GM23338 (cell line): ENCODE results near the gene CPTP. TPM values are rescaled to one million over a fixed set of nuclear protein-coding genes. Genes with fewer than 3 reads are reported as not detected.

Source experiments
- ATAC-seq: fragments of 200-7000 bp; cut with Tn5 transposase; 3 replicates; pipeline ENCODE4 v1.9.1; 2020
- DNase-seq: peaks from one replicate; pipeline ENCODE4 v3.0.0-alpha.2; 2015; ENCODE audit warnings: low spot score
- H2AFZ ChIP-seq: fragments of 200-600 bp; sonication (generic); 2 replicates; pipeline ENCODE4 v1.8.0; 2016; ENCODE audit warnings: antibody characterized with exemption, mild to moderate bottlenecking, moderate library complexity
- H3F3A ChIP-seq: fragments of 200-600 bp; sonication (generic); replicated peaks from 2 replicates; pipeline ENCODE4 v1.8.0; 2017; ENCODE audit warnings: antibody characterized with exemption, mixed run types, low read depth
- H3K27ac ChIP-seq: fragments of 200-600 bp; sonication (generic); 2 replicates; pipeline ENCODE4 v1.6.1; 2016; ENCODE audit warnings: low read depth
- H3K27me3 ChIP-seq: fragments of 200-600 bp; sonication (generic); 2 replicates; pipeline ENCODE4 v1.8.0; 2016; ENCODE audit warnings: mild to moderate bottlenecking, mixed run types, moderate library complexity; ENCODE audit not compliant: insufficient read depth
- H3K36me3 ChIP-seq: fragments of 200-600 bp; sonication (generic); 2 replicates; pipeline ENCODE4 v1.8.0; 2016; ENCODE audit warnings: mild to moderate bottlenecking; ENCODE audit not compliant: insufficient read depth
- H3K4me1 ChIP-seq: fragments of 200-600 bp; sonication (generic); 2 replicates; pipeline ENCODE4 v1.8.0; 2016; ENCODE audit warnings: mild to moderate bottlenecking, moderate library complexity; ENCODE audit not compliant: insufficient read depth
- H3K4me2 ChIP-seq: fragments of 200-600 bp; sonication (generic); 2 replicates; pipeline ENCODE4 v1.7.1; 2017; ENCODE audit warnings: mixed run types
- H3K4me3 ChIP-seq: fragments of 200-600 bp; sonication (generic); 2 replicates; pipeline ENCODE4 v1.6.1; 2016; ENCODE audit warnings: mixed run types
- H3K79me2 ChIP-seq: fragments of 200-600 bp; sonication (generic); replicated peaks from 2 replicates; pipeline ENCODE4 v1.8.0; 2017; ENCODE audit warnings: mild to moderate bottlenecking; ENCODE audit not compliant: insufficient read depth
- H3K9me2 ChIP-seq: fragments of 200-600 bp; sonication (generic); 2 replicates; pipeline ENCODE4 v1.8.0; 2017; ENCODE audit not compliant: insufficient read depth
- H4K20me1 ChIP-seq: fragments of 200-600 bp; sonication (generic); replicated peaks from 2 replicates; pipeline ENCODE4 v1.8.0; 2017; ENCODE audit warnings: mild to moderate bottlenecking; ENCODE audit not compliant: insufficient read depth
- H3K27ac Mint-ChIP-seq: 2 replicates; pipeline ENCODE4 v1.8.0; 2020; ENCODE audit warnings: inconsistent platforms, mild to moderate bottlenecking, moderate library complexity, mixed read lengths
- H3K27me3 Mint-ChIP-seq: 3 replicates; pipeline ENCODE4 v1.8.0; 2022; ENCODE audit warnings: low read depth, mild to moderate bottlenecking, moderate library complexity, mixed read lengths, inconsistent platforms; ENCODE audit not compliant: insufficient read depth, poor library complexity
- H3K36me3 Mint-ChIP-seq: 3 replicates; pipeline ENCODE4 v1.8.0; 2021; ENCODE audit warnings: low read depth, mild to moderate bottlenecking, inconsistent platforms, moderate library complexity, mixed read lengths
- H3K4me1 Mint-ChIP-seq: 3 replicates; pipeline ENCODE4 v1.8.0; 2020; ENCODE audit warnings: mild to moderate bottlenecking, inconsistent platforms, mixed read lengths
- H3K4me3 Mint-ChIP-seq: 3 replicates; pipeline ENCODE4 v1.8.0; 2021; ENCODE audit warnings: moderate library complexity, mild to moderate bottlenecking, inconsistent platforms, mixed read lengths
- H3K9me3 Mint-ChIP-seq: 3 replicates; pipeline ENCODE4 v1.8.0; 2020; ENCODE audit warnings: moderate library complexity, mild to moderate bottlenecking, inconsistent platforms, mixed read lengths
- CREB1 ChIP-seq: fragments of 250-450 bp; sonication (Bioruptor Pico); IDR thresholded peaks from 2 replicates; pipeline ENCODE4 v1.5.0; 2020; ENCODE audit warnings: low read depth, mild to moderate bottlenecking, moderate library complexity
- CTCF ChIP-seq, 2 experiments: fragments of 200-600 bp in 1 of 2; sonication (generic) in 1 of 2; conservative IDR thresholded peaks; 2 replicates each; pipeline versions ENCODE4 v1.5.1 to v1.6.1; 2016 to 2017; ENCODE audit warnings: antibody characterized with exemption in 2 of 2, low read depth in 2 of 2, mild to moderate bottlenecking in 2 of 2, moderate library complexity in 1 of 2
- ETS1 ChIP-seq: IDR thresholded peaks from 2 replicates; pipeline ENCODE4 v1.6.1; 2016; ENCODE audit warnings: antibody characterized with exemption
- EZH2 ChIP-seq: fragments of 200-600 bp; sonication (generic); IDR thresholded peaks from one replicate; pipeline ENCODE4 v1.8.0; 2017; ENCODE audit warnings: antibody characterized with exemption, mild to moderate bottlenecking, low read depth; ENCODE audit not compliant: unreplicated experiment
- EZH2phosphoT487 ChIP-seq: fragments of 200-600 bp; sonication (generic); IDR thresholded peaks from one replicate; pipeline ENCODE4 v1.8.1; 2018; ENCODE audit warnings: antibody characterized with exemption; ENCODE audit not compliant: unreplicated experiment
- JUNB ChIP-seq: IDR thresholded peaks from one replicate; pipeline ENCODE4 v1.6.1; 2016; ENCODE audit warnings: antibody characterized with exemption; ENCODE audit not compliant: unreplicated experiment
- NANOG ChIP-seq: IDR thresholded peaks from 2 replicates; pipeline ENCODE4 v1.6.1; 2016; ENCODE audit warnings: antibody characterized with exemption, borderline replicate concordance
- POLR2AphosphoS5 ChIP-seq: IDR thresholded peaks from 2 replicates; pipeline ENCODE4 v1.6.1; 2016; ENCODE audit warnings: antibody characterized with exemption, low read depth
- REST ChIP-seq: IDR thresholded peaks from one replicate; pipeline ENCODE4 v1.6.1; 2018; ENCODE audit warnings: antibody characterized with exemption; ENCODE audit not compliant: unreplicated experiment
- STAT1 ChIP-seq: IDR thresholded peaks from one replicate; pipeline ENCODE4 v1.6.1; 2016; ENCODE audit warnings: antibody characterized with exemption; ENCODE audit not compliant: unreplicated experiment
- ZNF114 ChIP-seq: fragments of 250-450 bp; sonication (Bioruptor Pico); IDR thresholded peaks from 2 replicates; pipeline ENCODE4 v1.5.0; 2020; ENCODE audit warnings: mild to moderate bottlenecking, moderate library complexity
- ZNF331 ChIP-seq: fragments of 250-450 bp; sonication (Bioruptor Pico); IDR thresholded peaks from 2 replicates; pipeline ENCODE4 v1.5.0; 2020; ENCODE audit warnings: low read depth, mild to moderate bottlenecking, moderate library complexity
- ZNF462 ChIP-seq: fragments of 250-450 bp; sonication (Bioruptor Pico); IDR thresholded peaks from 2 replicates; pipeline ENCODE4 v1.5.0; 2020; ENCODE audit warnings: mild to moderate bottlenecking, moderate library complexity
- polyA plus RNA-seq: library from polyadenylated mRNA; unstranded; fragments of >200 nt; fragmentation: Nextera tagmentation; extraction: Ambion mirVana; gene quantifications from 2 replicates; pipeline ENCODE4 v1.2.1, GENCODE V29; 2016
- total RNA-seq: library from RNA; depleted of rRNA; stranded (reverse); fragments of >200 nt; shearing (Covaris generic); gene quantifications from 2 replicates; pipeline ENCODE4 v1.2.3, GENCODE V29; 2014

CPTP gene
- total and polyA plus RNA-seq, 2 experiments from 2014 or later: 8.1 to 13.5 TPM

GRCh38 chr1:1335792-1336248, 11.2 kb downstream of the CPTP start:
- H3K4me3 ChIP-seq: no peak overlapping the region
- H3K36me3 Mint-ChIP-seq: peaks cover 10% of the 10 kb centered on the region
- H3K79me2 ChIP-seq: no peaks in the 10 kb centered on the region
- H3F3A ChIP-seq: peaks cover 10% of the 10 kb centered on the region
- no peak for TF ChIP-seq EZH2phosphoT487
- TF ChIP-seq NANOG: no peak
- no peak for TF ChIP-seq ZNF114
- TF ChIP-seq JUNB: no peak
- TF ChIP-seq ZNF462: no peak
- TF ChIP-seq POLR2AphosphoS5: no peak
- TF ChIP-seq CTCF (conservative IDR thresholded peaks at IDR 0.05; ENCODE audit: low read depth in 2 of 2): no peak
- no peak for TF ChIP-seq ZNF331
- TF ChIP-seq ETS1: no peak
- TF ChIP-seq STAT1: no peak
- TF ChIP-seq EZH2: no peak
- no peak for TF ChIP-seq CREB1 (CRISPR knock-in tag)
- TF ChIP-seq REST: no peak
- no peaks in the 10 kb centered on the region for H3K36me3 ChIP-seq
- H3K27me3 Mint-ChIP-seq: peaks cover 9% of the 10 kb centered on the region
- H3K4me2 ChIP-seq: no peak overlapping the region
- no peak for DNase-seq
- no peak overlapping the region for H3K27ac Mint-ChIP-seq
- H2AFZ ChIP-seq: no peak overlapping the region
- ATAC-seq: no peak
- H4K20me1 ChIP-seq: no peaks in the 10 kb centered on the region
- H3K27ac ChIP-seq: no peak overlapping the region
- H3K4me3 Mint-ChIP-seq: no peak overlapping the region
- no peaks in the 10 kb centered on the region for H3K4me1 ChIP-seq
- no peaks in the 10 kb centered on the region for H3K27me3 ChIP-seq
- no peaks in the 10 kb centered on the region; the same call in 2 of the 3 replicates for H3K9me3 Mint-ChIP-seq
- no peaks in the 10 kb centered on the region for H3K4me1 Mint-ChIP-seq
- no peaks in the 10 kb centered on the region for H3K9me2 ChIP-seq
